KOPT-K1 (cell line): ENCODE measurements around the gene PLXNB3.

ENCODE experiments used
- H3K27ac ChIP-seq: fragments of 200-600 bp; sonication (generic); 2 replicates; pipeline ENCODE4 v1.5.1; 2016; ENCODE audit warnings: antibody characterized with exemption, mild to moderate bottlenecking, low read depth, low read length; ENCODE audit not compliant: poor library complexity, severe bottlenecking
- H3K36me3 ChIP-seq: fragments of 200-600 bp; sonication (generic); 2 replicates; pipeline ENCODE4 v1.5.1; 2017; ENCODE audit warnings: antibody characterized with exemption, mild to moderate bottlenecking, low read length, moderate library complexity; ENCODE audit not compliant: insufficient read depth
- H3K9me3 ChIP-seq: fragments of 200-600 bp; sonication (generic); 2 replicates; pipeline ENCODE4 v1.5.1; 2017; ENCODE audit warnings: antibody characterized with exemption, low read length, mild to moderate bottlenecking; ENCODE audit not compliant: insufficient read depth, poor library complexity, severe bottlenecking

Gene PLXNB3

DNA sequence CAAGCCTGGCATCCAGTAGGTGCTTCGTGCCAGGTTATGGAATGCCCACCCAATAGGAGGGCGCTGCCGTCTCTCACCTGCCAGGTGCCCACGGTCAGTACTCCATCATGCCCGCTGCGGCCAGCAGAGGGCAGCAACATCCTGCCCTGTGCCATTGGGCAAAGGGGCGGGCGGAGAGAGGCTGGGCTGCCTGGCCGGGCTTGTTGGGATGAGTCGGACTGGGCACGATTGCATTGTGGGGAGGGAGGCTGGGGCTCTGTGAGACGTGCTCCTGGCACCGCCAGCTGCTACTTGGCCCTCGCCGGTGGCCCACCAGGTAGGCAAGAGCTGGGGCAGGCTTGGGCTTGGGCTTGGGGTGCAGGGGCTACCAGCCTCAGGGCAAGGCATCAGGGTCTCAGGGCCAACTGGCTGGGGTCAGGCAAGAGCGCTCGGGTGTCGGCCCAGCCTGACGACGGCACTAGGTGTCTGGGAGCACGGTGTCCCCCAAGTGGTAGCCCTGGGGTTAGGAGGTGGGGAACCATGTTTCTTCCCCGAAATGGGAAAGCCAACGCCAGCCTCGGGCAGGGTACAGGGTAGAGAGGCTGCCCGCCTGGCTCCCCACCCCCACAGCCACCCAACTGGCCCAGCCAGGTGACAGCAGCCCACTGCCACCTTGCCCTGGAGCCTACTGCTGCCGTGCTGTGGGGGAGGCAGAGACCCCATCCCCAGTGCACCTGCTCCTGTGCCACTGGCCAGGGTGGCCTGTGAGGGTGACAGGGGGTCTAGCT, at the start of gene PLXNB3:
Gene PLXNB3 (plus strand): TSS at position 261 of the 767 bp plus-strand sequence. CDS start 1,287 bp downstream, outside the sequence.
- no peaks in the 10 kb centered on the region for H3K9me3 ChIP-seq
- H3K36me3 ChIP-seq = no peaks in the 10 kb centered on the region
- no peak within 1 kb of the TSS for H3K27ac ChIP-seq

GRCh38 chrX:153714256-153714655, 49.8 kb upstream of the PLXNB3 start:
- no peaks in the 10 kb centered on the region for H3K9me3 ChIP-seq
- H3K27ac ChIP-seq = no peak overlapping the region
- peaks cover 94% of the 10 kb centered on the region for H3K36me3 ChIP-seq

DNA sequence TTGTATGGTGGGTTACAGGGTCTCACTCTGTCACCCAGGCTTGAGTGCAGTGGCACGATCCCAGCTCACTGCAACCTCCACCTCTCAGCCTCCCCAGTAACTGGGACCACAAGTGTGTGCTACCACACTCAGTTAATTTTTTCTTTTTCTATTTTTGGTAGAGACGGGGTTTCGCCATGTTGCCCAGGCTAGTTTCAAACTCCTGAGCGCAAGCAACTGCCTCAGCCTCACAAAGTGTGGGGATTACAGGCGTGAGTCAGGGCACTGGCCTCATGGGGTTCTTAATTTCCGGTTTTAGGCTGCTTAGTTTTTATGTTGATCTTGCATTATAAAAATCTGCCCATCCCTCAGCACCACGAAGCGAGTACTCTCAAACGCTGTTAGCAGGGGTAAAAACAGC, 46.6 kb upstream of the PLXNB3 start:
- Histone ChIP-seq H3K27ac (no peak overlapping the region), H3K36me3 (peaks cover 95% of the 10 kb centered on the region), H3K9me3 (no peaks in the 10 kb centered on the region)

- Histone ChIP-seq H3K36me3 (peaks cover 83% of the 10 kb centered on the region), H3K27ac (no peak overlapping the region), H3K9me3 (no peaks in the 10 kb centered on the region)
Observed at GRCh38 chrX:153719238-153719637, 44.8 kb upstream of the PLXNB3 start.

DNA sequence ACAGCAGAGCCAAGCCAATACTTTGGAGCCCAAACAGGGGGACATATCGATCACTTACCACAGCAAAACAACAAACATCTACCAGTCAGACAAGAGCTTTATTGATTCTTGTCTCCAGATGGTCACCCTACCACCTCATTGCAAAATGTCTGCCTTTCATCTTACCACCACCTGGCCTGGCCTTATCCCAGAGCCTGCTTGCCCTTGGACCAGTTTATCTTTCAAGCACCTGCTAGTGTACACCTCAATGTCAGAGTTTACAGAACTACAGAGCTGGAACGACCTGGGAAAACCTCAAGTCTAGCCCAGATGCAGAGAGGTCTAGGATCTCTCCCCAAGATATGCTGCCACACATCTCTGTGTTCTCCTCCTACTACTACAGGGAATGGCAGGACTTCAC, 44.3 kb upstream of the PLXNB3 start:
- no peak overlapping the region for H3K27ac ChIP-seq
- H3K9me3 ChIP-seq = no peaks in the 10 kb centered on the region
- H3K36me3 ChIP-seq = peaks cover 78% of the 10 kb centered on the region

DNA sequence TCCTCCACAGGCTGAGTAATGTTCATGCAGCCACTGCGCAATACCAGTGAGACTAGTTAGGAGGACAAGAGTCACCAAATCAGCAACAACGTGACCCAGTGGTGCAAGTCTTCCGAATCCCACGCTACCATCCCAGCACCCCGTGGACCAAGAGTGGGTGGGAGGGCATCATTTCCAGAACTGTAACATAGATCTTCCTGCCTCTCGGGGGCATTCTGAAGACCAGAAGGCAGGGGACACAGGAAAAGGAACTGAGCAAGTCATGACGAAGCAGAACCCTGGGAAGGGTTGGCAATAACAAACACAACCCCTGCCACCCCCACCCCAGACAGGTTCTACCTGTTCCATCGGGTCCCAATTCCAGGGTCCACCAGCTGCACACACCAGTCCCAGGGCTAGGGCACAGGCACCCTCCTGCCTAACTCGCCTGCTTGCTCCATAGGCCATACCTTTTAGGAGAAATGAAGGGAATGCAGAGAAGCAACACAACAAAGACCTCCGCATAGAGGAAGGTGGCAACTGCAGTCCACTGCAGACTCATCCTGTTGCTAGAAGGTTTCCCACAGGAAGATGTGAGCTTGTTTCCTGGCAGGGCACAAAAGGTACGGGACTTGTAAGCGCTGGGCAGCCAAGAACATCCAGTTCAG, 41.2 kb upstream of the PLXNB3 start:
- H3K36me3 ChIP-seq = peaks cover 49% of the 10 kb centered on the region
- no peaks in the 10 kb centered on the region for H3K9me3 ChIP-seq
- H3K27ac ChIP-seq = peak overlapping the region; percentile 82

- Histone ChIP-seq H3K9me3 (no peaks in the 10 kb centered on the region), H3K27ac (peak overlapping the region; percentile 82), H3K36me3 (peaks cover 42% of the 10 kb centered on the region)
Observed at GRCh38 chrX:153723351-153724251, 40.4 kb upstream of the PLXNB3 start.

- Histone ChIP-seq H3K36me3 (peaks cover 36% of the 10 kb centered on the region), H3K27ac (peak within 1 kb of the TSS; percentile 82), H3K9me3 (no peaks in the 10 kb centered on the region)
Observed at GRCh38 chrX:153724252-153725038, 39.6 kb upstream of the PLXNB3 start, which contains the start of the genes ABCD1 and BCAP31. Gene ABCD1, plus strand, starts transcription at chrX:153724856. Its CDS starts 411 bp downstream, at chrX:153725267. Gene BCAP31, minus strand, starts transcription at chrX:153724387. Its CDS starts 1,143 bp downstream, at chrX:153723244.

DNA sequence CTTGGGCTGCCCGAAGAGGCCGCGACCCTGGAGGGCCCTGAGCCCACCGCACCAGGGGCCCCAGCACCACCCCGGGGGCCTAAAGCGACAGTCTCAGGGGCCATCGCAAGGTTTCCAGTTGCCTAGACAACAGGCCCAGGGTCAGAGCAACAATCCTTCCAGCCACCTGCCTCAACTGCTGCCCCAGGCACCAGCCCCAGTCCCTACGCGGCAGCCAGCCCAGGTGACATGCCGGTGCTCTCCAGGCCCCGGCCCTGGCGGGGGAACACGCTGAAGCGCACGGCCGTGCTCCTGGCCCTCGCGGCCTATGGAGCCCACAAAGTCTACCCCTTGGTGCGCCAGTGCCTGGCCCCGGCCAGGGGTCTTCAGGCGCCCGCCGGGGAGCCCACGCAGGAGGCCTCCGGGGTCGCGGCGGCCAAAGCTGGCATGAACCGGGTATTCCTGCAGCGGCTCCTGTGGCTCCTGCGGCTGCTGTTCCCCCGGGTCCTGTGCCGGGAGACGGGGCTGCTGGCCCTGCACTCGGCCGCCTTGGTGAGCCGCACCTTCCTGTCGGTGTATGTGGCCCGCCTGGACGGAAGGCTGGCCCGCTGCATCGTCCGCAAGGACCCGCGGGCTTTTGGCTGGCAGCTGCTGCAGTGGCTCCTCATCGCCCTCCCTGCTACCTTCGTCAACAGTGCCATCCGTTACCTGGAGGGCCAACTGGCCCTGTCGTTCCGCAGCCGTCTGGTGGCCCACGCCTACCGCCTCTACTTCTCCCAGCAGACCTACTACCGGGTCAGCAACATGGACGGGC, 38.8 kb upstream of the PLXNB3 start:
- no peaks in the 10 kb centered on the region for H3K9me3 ChIP-seq
- peaks cover 31% of the 10 kb centered on the region for H3K36me3 ChIP-seq
- peak overlapping the region; percentile 82 for H3K27ac ChIP-seq

DNA sequence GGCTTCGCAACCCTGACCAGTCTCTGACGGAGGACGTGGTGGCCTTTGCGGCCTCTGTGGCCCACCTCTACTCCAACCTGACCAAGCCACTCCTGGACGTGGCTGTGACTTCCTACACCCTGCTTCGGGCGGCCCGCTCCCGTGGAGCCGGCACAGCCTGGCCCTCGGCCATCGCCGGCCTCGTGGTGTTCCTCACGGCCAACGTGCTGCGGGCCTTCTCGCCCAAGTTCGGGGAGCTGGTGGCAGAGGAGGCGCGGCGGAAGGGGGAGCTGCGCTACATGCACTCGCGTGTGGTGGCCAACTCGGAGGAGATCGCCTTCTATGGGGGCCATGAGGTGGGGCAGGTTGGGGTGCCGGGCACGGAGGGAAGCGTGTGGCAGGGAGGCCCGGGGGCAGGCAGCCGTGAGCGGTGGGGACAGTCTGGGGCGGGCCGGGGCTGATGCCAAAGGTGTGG, 38.2 kb upstream of the PLXNB3 start:
- no peaks in the 10 kb centered on the region for H3K9me3 ChIP-seq
- peaks cover 24% of the 10 kb centered on the region for H3K36me3 ChIP-seq
- H3K27ac ChIP-seq = peak overlapping the region; percentile 87

GRCh38 chrX:153726286-153727122, 37.5 kb upstream of the PLXNB3 start:
- Histone ChIP-seq H3K36me3 (peaks cover 26% of the 10 kb centered on the region), H3K9me3 (no peaks in the 10 kb centered on the region), H3K27ac (peak overlapping the region; percentile 87)

DNA sequence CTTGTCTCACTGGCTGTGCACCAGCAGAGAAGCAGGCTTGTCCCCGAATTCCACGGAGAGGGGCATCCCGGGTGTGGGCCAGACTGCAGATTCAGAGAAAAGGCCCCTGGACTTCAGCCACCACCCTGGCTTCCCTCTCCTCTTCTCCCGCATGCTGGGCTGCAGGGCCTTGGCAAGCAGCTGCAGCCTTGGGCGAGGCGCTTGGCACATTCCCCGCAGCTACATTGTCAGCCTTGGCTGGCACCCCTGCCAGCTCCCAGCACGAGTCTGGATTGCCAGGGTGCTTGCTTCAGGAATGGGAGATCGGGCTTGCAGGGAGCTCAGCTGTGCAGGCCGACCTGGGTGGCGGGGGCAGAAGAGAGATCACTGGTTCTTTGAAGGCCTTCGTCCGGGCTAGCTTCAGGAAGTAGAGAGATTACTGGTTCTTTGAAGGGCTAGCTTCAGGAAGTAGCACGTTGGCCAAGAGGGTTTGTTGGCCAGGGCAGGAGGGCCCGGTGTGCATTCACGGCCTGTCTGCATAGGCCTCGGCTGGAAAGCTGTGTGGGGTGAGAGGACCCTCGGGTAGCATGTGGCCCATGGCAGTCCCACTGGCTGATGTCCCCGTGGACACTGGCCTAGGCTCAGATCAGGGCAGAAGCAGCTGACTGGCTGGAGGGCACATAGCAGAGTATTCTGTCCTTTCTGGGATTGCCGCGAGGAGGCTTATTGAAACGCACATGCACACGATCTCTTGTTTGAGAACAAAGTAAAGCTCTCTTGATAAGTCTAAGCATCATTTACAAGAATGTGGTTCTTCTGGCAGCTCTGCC, 36.7 kb upstream of the PLXNB3 start:
- peak overlapping the region; percentile 87 for H3K27ac ChIP-seq
- H3K9me3 ChIP-seq = no peaks in the 10 kb centered on the region

More for the DNA sequence above, 36.7 kb upstream of the PLXNB3 start:
- H3K36me3 ChIP-seq = peaks cover 26% of the 10 kb centered on the region
